Right renal cortex interstitium (tissue), 3 donors: ENCODE data around the gene PLEKHA7. TPM values are rescaled to one million over a fixed set of nuclear protein-coding genes. Genes with fewer than 3 reads are reported as not detected.

Experiments
- DNase-seq, 3 donors: peaks; one replicate each; pipeline ENCODE4 v3.0.0-alpha.2; 2013; ENCODE audit warnings: low read depth in 3 of 3, low spot score in 2 of 3
- polyA plus RNA-seq, 3 donors: library from polyadenylated mRNA; unstranded; fragments of 120-200 nt; gene quantifications; one replicate each; pipeline ENCODE4 v1.2.1, GENCODE V29; 2013; ENCODE audit not compliant: insufficient read length in 3 of 3

PLEKHA7 gene
- polyA plus RNA-seq, 3 donors, result 48.3 to 53.0 (median 49.3) TPM

- DNase-seq, result peak; percentile 53 to 60 (median 56)
Measured at GRCh38 chr11:16820324-16821092, 193.7 kb downstream of the PLEKHA7 start.

- DNase-seq, result no peak
Measured at GRCh38 chr11:16818284-16818683, 195.9 kb downstream of the PLEKHA7 start.

GRCh38 chr11:16817351-16817750, 196.9 kb downstream of the PLEKHA7 start:
- DNase-seq, result no peak

- DNase-seq, result no peak
Measured at GRCh38 chr11:16816358-16817270, 197.6 kb downstream of the PLEKHA7 start.

GRCh38 chr11:16815047-16815767, 199.0 kb downstream of the PLEKHA7 start:
- no peak for DNase-seq

- no peak for DNase-seq
Measured at GRCh38 chr11:16814410-16815046, 199.7 kb downstream of the PLEKHA7 start.

- DNase-seq, result no peak
Measured at GRCh38 chr11:16813126-16813525, 201.1 kb downstream of the PLEKHA7 start.

- no peak for DNase-seq
Measured at GRCh38 chr11:16812274-16812673, 201.9 kb downstream of the PLEKHA7 start.

GRCh38 chr11:16811136-16812020, 202.8 kb downstream of the PLEKHA7 start:
- no peak for DNase-seq

- DNase-seq, result no peak
Measured at GRCh38 chr11:16809886-16810668, 204.1 kb downstream of the PLEKHA7 start.

GRCh38 chr11:16807306-16807705, 206.9 kb downstream of the PLEKHA7 start:
- no peak for DNase-seq

- DNase-seq, result no peak
Measured at GRCh38 chr11:16806791-16807190, 207.4 kb downstream of the PLEKHA7 start.

GRCh38 chr11:16805938-16806337, 208.3 kb downstream of the PLEKHA7 start:
- peak in 1 of 3 donors; percentile 57 for DNase-seq

GRCh38 chr11:16804104-16804947, 209.9 kb downstream of the PLEKHA7 start:
- no peak for DNase-seq

GRCh38 chr11:16801288-16801980, 212.8 kb downstream of the PLEKHA7 start:
- DNase-seq, result no peak

GRCh38 chr11:16800382-16800781, 213.8 kb downstream of the PLEKHA7 start:
- DNase-seq, result no peak

- DNase-seq, result no peak
Measured at GRCh38 chr11:16799890-16800289, 214.3 kb downstream of the PLEKHA7 start.
